BE2C (cell line): ENCODE results near the gene STK11.
"Not testable (repeated sequence)": the region's sequence is repeated elsewhere in the genome, so short reads cannot be mapped to it uniquely, and the experiment has no call there.

ENCODE experiments used
- DNase-seq: peaks from one replicate; pipeline ENCODE4 v3.0.0-alpha.2; 2020
- H3K27me3 ChIP-seq: fragments of 250-450 bp; sonication (Bioruptor Pico); 2 replicates; pipeline ENCODE4 v1.5.1; 2020; ENCODE audit warnings: mild to moderate bottlenecking
- H3K36me3 ChIP-seq: fragments of 250-450 bp; sonication (Bioruptor Pico); 2 replicates; pipeline ENCODE4 v1.5.1; 2020; ENCODE audit warnings: mild to moderate bottlenecking
- H3K4me1 ChIP-seq: fragments of 250-450 bp; sonication (Bioruptor Pico); 2 replicates; pipeline ENCODE4 v1.5.1; 2020
- H3K4me3 ChIP-seq: 2 replicates; pipeline ENCODE4 v1.5.1; 2011; ENCODE audit warnings: low read depth, low read length
- H3K9me3 ChIP-seq: fragments of 250-450 bp; sonication (Bioruptor Pico); 2 replicates; pipeline ENCODE4 v1.5.1; 2020
- CTCF ChIP-seq: IDR thresholded peaks from 2 replicates; pipeline ENCODE4 v1.5.1; 2012; ENCODE audit warnings: mild to moderate bottlenecking, low read depth, low read length

STK11 gene

GRCh38 chr19:1183543-1184172 is 21.9 kb upstream of the STK11 start:
- no peak for TF ChIP-seq CTCF
- DNase-seq, result no peak
- no peak overlapping the region for H3K4me3 ChIP-seq
- no peaks in the 10 kb centered on the region for H3K36me3 ChIP-seq
- no peaks in the 10 kb centered on the region for H3K4me1 ChIP-seq
- no peaks in the 10 kb centered on the region for H3K27me3 ChIP-seq
- no peaks in the 10 kb centered on the region for H3K9me3 ChIP-seq

- Histone ChIP-seq H3K9me3 (no peaks in the 10 kb centered on the region), H3K4me3 (no peak overlapping the region), H3K27me3 (no peaks in the 10 kb centered on the region), H3K4me1 (no peaks in the 10 kb centered on the region), H3K36me3 (no peaks in the 10 kb centered on the region)
- no peak for TF ChIP-seq CTCF
- DNase-seq, result no peak
Measured at GRCh38 chr19:1189419-1189818, 16.2 kb upstream of the STK11 start.

- H3K36me3 ChIP-seq, result no peaks in the 10 kb centered on the region
- no peaks in the 10 kb centered on the region; the same call in 1 of the 2 replicates for H3K4me1 ChIP-seq
- no peaks in the 10 kb centered on the region for H3K9me3 ChIP-seq
- H3K27me3 ChIP-seq, result no peaks in the 10 kb centered on the region
- no peak overlapping the region for H3K4me3 ChIP-seq
- TF ChIP-seq CTCF, result no peak
- no peak for DNase-seq
Measured at GRCh38 chr19:1199531-1199930, 6.0 kb upstream of the STK11 start.

GRCh38 chr19:1200614-1201013 is 5.0 kb upstream of the STK11 start:
- not testable (repeated sequence) for H3K36me3 ChIP-seq, H3K4me3 ChIP-seq, DNase-seq, H3K27me3 ChIP-seq, H3K9me3 ChIP-seq, H3K4me1 ChIP-seq

GRCh38 chr19:1206150-1206863 is 729 bp downstream of the STK11 start:
- no peaks in the 10 kb centered on the region; the same call in 1 of the 2 replicates for H3K4me1 ChIP-seq
- no peak for DNase-seq

GRCh38 chr19:1206864-1207450 is 1.4 kb downstream of the STK11 start:
- Histone ChIP-seq H3K4me1 (no peaks in the 10 kb centered on the region; the same call in 1 of the 2 replicates), H3K27me3 (no peaks in the 10 kb centered on the region), H3K4me3 (peak overlapping the region; percentile 90), H3K9me3 (no peaks in the 10 kb centered on the region), H3K36me3 (peaks cover 14% of the 10 kb centered on the region)
- no peak for DNase-seq
- TF ChIP-seq CTCF, result no peak

More at GRCh38 chr19:1206150-1206863, 729 bp downstream of the STK11 start:
- Histone ChIP-seq H3K27me3 (no peaks in the 10 kb centered on the region), H3K36me3 (peaks cover 14% of the 10 kb centered on the region), H3K9me3 (no peaks in the 10 kb centered on the region), H3K4me3 (peak overlapping the region; percentile 90)
- TF ChIP-seq CTCF, result no peak

- not testable (repeated sequence) for H3K9me3 ChIP-seq, H3K27me3 ChIP-seq, DNase-seq, H3K4me3 ChIP-seq, H3K4me1 ChIP-seq
- H3K36me3 ChIP-seq, result peaks cover 25% of the 10 kb centered on the region
Measured at GRCh38 chr19:1208830-1209229, 3.3 kb downstream of the STK11 start.
